GM12874 (cell line): ENCODE results near the gene CACNA2D3.

ENCODE experiments used
- TF ChIP-seq, protein P1 (sequence below): IDR thresholded peaks from 2 replicates; pipeline ENCODE4 v1.5.1; 2011; ENCODE audit warnings: low read depth, mild to moderate bottlenecking, control low read depth, low read length, moderate library complexity; ENCODE audit not compliant: insufficient read depth

Gene CACNA2D3

DNA sequence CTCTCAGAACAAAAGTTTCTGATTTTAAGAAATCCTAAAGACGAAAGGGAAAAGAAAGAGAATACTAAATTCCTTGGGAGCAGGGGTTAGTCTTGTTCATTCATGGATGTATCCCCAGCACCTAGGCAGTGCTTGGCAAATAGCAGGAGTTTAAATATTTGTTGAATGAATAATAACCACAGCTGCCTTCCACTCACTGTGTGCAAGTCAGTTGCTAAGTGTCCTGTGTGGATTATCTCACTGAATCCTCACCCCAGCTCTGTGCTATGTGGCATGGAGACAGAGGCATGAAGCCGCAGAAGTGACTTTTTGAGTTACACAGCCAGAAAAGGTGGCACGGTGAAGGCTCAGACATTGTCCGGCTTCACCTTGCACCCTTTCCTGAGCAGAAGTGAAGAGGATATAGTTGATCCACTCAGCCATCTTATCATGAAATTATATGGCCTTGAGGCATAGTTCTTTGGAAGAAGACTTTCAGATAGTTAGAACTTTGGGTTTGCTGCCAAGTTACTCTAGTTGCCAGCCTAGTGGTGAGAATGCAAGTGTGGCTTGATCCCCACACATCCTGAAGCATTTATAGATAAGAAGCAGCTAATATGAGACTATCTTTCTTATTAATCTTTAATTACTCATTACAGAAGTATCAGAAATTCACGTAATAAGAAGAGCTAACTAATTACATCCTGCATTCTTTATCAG, 450.0 kb downstream of the CACNA2D3 start:
- TF ChIP-seq, protein P1, sequence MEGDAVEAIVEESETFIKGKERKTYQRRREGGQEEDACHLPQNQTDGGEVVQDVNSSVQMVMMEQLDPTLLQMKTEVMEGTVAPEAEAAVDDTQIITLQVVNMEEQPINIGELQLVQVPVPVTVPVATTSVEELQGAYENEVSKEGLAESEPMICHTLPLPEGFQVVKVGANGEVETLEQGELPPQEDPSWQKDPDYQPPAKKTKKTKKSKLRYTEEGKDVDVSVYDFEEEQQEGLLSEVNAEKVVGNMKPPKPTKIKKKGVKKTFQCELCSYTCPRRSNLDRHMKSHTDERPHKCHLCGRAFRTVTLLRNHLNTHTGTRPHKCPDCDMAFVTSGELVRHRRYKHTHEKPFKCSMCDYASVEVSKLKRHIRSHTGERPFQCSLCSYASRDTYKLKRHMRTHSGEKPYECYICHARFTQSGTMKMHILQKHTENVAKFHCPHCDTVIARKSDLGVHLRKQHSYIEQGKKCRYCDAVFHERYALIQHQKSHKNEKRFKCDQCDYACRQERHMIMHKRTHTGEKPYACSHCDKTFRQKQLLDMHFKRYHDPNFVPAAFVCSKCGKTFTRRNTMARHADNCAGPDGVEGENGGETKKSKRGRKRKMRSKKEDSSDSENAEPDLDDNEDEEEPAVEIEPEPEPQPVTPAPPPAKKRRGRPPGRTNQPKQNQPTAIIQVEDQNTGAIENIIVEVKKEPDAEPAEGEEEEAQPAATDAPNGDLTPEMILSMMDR = no peak

DNA sequence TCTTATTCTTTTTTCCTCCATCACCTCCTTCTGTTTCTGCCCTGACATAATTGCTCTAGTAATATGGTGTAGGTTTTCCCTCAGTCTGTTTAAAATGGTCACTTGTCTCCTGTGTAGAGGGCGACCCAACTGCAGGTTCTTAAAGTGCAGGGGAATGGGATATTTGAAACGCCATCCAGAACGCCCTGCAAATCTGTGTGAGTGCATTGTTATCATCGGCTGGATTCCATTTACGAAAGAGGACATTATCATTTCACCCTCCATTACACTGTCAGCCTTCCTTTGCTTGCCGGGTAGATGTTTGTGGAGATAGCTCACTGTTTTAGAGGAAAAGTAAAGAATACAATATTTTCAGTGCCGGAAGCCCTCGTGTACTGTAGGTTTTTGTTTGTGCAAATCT, 451.5 kb downstream of the CACNA2D3 start:
- TF ChIP-seq, protein P1 = no peak

DNA sequence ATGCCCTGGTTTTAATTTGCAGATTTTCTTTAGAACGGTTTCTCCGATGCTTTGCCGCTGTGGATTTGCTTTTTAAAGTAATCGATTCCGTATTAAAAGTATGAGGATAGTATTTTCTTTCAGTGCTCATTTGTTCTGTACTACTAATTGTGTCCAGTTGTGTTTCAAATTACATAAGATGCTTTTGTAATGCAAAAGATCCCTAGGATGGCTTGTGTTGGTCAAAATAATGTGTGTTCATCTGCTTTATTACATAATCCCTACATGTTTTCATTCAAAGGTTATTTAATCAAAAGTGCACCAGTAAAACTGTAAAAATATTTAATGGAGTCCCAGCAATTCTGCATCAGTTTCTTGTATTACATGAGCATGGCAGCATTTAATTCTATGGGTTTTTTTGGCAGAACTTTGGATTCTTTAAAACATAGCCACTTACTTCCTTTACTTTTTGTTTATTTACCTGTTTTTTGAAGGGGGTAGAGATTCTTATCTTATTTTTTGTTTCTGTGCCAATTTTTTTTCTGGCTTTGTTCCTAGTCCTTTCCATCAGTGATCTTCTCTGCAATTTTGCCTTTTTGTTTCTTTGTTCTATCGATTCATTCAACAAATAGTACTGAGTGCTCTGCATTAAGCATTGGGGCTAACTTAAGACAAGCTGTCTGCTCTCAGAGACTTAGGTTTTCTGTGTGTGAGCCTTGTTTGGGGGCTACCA, 452.7 kb downstream of the CACNA2D3 start:
- TF ChIP-seq, protein P1 = no peak

DNA sequence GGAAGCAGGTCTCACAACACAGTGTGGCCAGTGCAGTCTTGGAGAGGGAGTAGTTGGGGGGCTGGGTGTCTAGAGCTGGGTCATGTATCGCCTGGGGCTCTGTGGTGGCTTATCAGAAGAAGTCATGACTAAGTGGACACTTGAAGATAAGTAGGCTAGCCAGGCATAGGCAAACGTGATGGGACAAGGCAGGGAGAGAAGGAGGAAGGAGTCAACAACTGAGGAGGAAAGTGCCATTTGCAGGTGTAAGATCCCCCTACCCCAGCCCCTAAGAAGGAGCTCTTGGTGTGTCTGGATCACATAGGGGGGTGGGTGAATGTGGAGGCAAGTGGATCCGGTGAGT, 453.2 kb downstream of the CACNA2D3 start:
- TF ChIP-seq, protein P1 = no peak

DNA sequence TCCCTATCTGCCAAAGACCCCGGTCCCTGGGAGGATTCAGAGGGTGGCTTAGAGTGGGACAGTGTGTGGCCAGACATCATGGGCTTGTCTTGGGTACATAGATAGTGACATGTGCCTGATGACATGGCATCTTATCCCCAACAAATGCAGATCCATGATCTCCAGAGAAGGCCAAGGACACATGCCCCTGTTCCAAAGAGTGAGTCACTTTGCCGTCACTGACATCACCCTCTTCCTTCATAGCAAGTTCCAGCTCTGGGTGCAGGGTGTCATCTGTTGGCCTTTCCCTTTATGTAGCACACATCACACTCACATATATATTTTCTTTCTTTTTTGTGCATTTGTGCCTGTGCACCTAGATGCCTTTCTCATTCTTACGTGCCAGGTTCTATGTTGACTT, 455.0 kb downstream of the CACNA2D3 start:
- TF ChIP-seq, protein P1 = no peak

DNA sequence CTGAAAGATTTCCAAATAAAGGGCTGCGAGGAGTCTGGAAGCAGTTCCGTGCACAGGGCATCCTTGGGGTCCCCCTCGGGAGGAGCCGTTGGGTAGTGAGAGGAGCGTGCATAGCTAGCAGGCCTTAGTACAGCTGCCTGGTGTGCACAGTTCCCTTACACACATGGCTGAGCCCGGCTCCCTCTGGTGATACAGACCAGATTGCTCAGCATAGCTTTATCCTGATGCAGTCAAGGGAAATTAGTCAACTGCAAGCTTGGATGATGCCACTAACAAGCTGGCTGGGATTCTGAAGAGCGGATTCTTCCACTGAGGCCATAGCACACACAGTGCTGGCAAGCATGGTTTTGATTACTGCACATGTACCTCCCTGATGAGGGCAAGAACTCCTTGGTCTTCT, 456.1 kb downstream of the CACNA2D3 start:
- TF ChIP-seq, protein P1 = no peak

DNA sequence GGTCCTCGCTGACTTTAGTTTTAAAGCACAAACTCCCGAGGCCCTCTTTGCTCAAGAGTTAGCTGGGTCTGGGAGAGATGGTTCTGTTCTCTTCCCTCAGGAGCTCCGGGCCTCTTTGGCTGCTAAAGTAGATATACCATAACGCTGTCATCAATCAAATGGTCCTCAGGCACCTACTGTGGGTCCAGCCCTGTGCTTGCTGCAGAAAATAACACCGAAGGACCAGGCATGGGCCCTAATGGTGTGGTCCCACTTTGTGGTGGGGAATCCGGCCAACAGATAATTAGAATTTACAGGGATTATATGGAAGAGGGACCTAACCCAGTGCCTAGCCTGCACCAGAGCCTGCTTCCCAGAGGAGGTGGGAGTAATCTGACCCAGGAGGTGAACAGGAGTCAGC, 458.1 kb downstream of the CACNA2D3 start:
- TF ChIP-seq, protein P1 = no peak
